Brain microvascular endothelial cell (primary cell): ENCODE results near the gene RAB6B.
A peak's percentile ranks its signal among the peaks of the same experiment; 100 is the strongest.

Source experiments
- DNase-seq: peaks from one replicate; pipeline ENCODE4 v3.0.0-alpha.2; 2020
- H3K27ac ChIP-seq: fragments of 250-450 bp; sonication (Bioruptor Pico); 2 replicates; pipeline ENCODE4 v1.5.1; 2020; ENCODE audit warnings: mild to moderate bottlenecking, moderate library complexity
- H3K27me3 ChIP-seq: fragments of 250-450 bp; sonication (Bioruptor Pico); replicated peaks from 2 replicates; pipeline ENCODE4 v1.5.1; 2020; ENCODE audit warnings: mild to moderate bottlenecking
- H3K36me3 ChIP-seq: fragments of 250-450 bp; sonication (Bioruptor Pico); replicated peaks from 2 replicates; pipeline ENCODE4 v1.5.1; 2020; ENCODE audit warnings: mild to moderate bottlenecking
- H3K4me3 ChIP-seq: 2 replicates; pipeline ENCODE4 v1.5.1; 2011; ENCODE audit warnings: low read depth, mild to moderate bottlenecking, control low read depth, low read length, moderate library complexity
- CTCF ChIP-seq: IDR thresholded peaks from 2 replicates; pipeline ENCODE4 v1.5.1; 2011; ENCODE audit warnings: low read depth, mild to moderate bottlenecking, moderate library complexity, low read length, control low read depth, inconsistent platforms; ENCODE audit errors: missing control alignments
- in situ Hi-C: cut with HindIII; loops from 2 replicates; pipeline ENCODE4 v1.10.0; 2017; ENCODE audit warnings: low sequenced_read_pairs, low pct_ligation_motif_present

RAB6B gene

DNA sequence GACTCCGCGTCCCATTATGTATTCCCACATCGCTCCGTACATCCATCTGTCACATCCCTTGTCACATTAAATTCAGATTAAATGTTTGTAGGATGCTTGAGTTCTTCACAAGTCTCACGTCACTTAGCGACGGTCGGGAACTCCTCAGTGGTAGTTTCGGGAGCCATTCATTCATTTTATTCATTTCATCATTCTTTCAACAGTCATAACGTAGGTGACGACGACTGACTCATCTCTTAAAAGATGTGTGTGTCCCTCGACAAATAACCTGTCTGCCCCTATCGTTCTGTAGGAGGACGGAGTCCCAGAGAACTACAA, 90.3 kb downstream of the RAB6B start:
- H3K4me3 ChIP-seq, result peak overlapping the region; percentile 97
- TF ChIP-seq CTCF, result no peak
- in situ Hi-C loops, result no loop called here
- no peak for DNase-seq
- H3K36me3 ChIP-seq, result peaks cover 12% of the 10 kb centered on the region
- no peaks in the 10 kb centered on the region for H3K27me3 ChIP-seq
- no peak overlapping the region for H3K27ac ChIP-seq

GRCh38 chr3:133804896-133805295, 90.8 kb downstream of the RAB6B start:
- DNase-seq, result no peak
- Histone ChIP-seq H3K27ac (no peak overlapping the region), H3K27me3 (no peaks in the 10 kb centered on the region), H3K4me3 (no peak overlapping the region), H3K36me3 (peaks cover 12% of the 10 kb centered on the region)
- in situ Hi-C loops, result no loop called here
- TF ChIP-seq CTCF, result no peak

GRCh38 chr3:133803469-133803868, 92.2 kb downstream of the RAB6B start:
- no peak overlapping the region for H3K27ac ChIP-seq
- H3K4me3 ChIP-seq, result no peak overlapping the region
- in situ Hi-C loops, result no loop called here
- H3K27me3 ChIP-seq, result no peaks in the 10 kb centered on the region
- no peak for DNase-seq
- no peak for TF ChIP-seq CTCF
- peaks cover 5% of the 10 kb centered on the region for H3K36me3 ChIP-seq

GRCh38 chr3:133799794-133800585, 95.7 kb downstream of the RAB6B start:
- no peaks in the 10 kb centered on the region for H3K27me3 ChIP-seq
- no peak overlapping the region for H3K27ac ChIP-seq
- no peaks in the 10 kb centered on the region for H3K36me3 ChIP-seq
- no peak for TF ChIP-seq CTCF
- no peak for DNase-seq
- in situ Hi-C loops, result no loop called here
- H3K4me3 ChIP-seq, result no peak overlapping the region

GRCh38 chr3:133797396-133798105, 98.1 kb downstream of the RAB6B start:
- no peak for TF ChIP-seq CTCF
- in situ Hi-C loops, result no loop called here
- no peaks in the 10 kb centered on the region for H3K36me3 ChIP-seq
- H3K4me3 ChIP-seq, result no peak overlapping the region
- no peak for DNase-seq
- H3K27me3 ChIP-seq, result no peaks in the 10 kb centered on the region
- H3K27ac ChIP-seq, result no peak overlapping the region
